Left cardiac atrium (tissue), 4 donors: ENCODE data around the gene DESI2. TPM values are rescaled to one million over a fixed set of nuclear protein-coding genes. Genes with fewer than 3 reads are reported as not detected.
"Not testable (repeated sequence)": the region's sequence is repeated elsewhere in the genome, so short reads cannot be mapped to it uniquely, and the experiment has no call there.

ENCODE experiments used
- ATAC-seq, 2 donors: fragments of 200-7000 bp; cut with Tn5 transposase; one replicate each; pipeline ENCODE4 v1.9.1; 2020; ENCODE audit warnings: mild to moderate bottlenecking in 2 of 2, moderate library complexity in 2 of 2
- DNase-seq: peaks from one replicate; pipeline ENCODE4 v3.0.0-alpha.2; 2020
- intact Hi-C, 2 donors: fragments of 100-400 bp; cut with DNase I; formaldehyde crosslinking; loops; one replicate each; pipeline versions ENCODE4 v1.14.1 to v1.15.1; 2022 to 2023
- total RNA-seq, 2 donors: library from RNA; stranded (reverse); fragmentation: NEBNext Ultra II Directional; extraction: Animal tissue kit (Norgen Biotek cat#: 25700); gene quantifications; one replicate each; pipeline ENCODE4 v1.2.1, GENCODE V29; 2021
- donor health status: DM: no; HTN: yes; CAD: no.
- donor health status: DM: no; HTN: yes; CAD: no; lungs with severe emphysema.
- donor health status: DM: yes; HTN: yes; CAD: no.
- donor health status: Dilated cardiomyopathy.

Gene DESI2
- total RNA-seq, 2 donors from 2014 or later = 20.0 to 22.2 TPM

DNA sequence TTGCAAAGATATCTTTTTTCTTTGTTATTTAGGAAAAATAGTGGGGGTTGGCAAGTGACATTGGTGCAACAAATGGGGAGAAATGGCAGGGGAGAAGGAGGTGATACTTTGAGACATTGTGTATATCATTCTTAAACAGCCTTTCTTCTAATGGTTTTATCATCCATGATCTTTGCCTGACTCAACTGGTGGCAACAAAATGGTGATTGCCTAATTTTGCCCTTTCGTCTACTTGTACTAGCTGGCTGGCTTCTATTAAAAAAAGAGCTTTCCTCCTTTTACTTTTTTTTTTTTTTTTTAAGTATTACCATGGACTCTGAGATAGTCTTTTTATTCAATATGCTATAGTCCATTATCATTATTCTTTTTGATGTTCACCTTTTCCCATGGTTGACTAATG lies 27.7 kb downstream of the DESI2 start:
- intact Hi-C loops = no loop called here
- DNase-seq (no peak), ATAC-seq (no peak)

DNA sequence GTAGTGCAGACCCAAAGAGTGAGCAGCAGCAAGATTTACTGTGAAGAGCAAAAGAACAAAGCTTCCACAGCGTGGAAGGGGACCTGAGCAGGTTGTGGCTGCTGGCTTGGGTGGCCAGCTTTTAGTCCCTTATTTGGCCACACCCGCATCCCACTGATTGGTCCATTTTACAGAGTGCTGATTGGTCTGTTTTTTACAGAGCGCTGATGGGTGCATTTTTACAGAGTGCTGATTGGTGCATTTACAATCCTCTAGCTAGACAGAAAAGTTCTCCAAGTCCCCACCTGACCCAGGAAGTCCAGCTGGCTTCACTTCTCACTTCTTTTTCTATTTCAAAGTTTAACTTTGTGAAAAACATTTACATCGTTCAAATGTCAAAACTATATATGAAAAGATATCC lies 29.2 kb downstream of the DESI2 start:
- ATAC-seq, DNase-seq, intact Hi-C loops: not testable (repeated sequence)

GRCh38 chr1:244695937-244696336 lies 43.0 kb downstream of the DESI2 start:
- no peak for ATAC-seq
- intact Hi-C loops = no loop called here
- DNase-seq = no peak

- ATAC-seq (no peak), DNase-seq (no peak)
- intact Hi-C loops = no loop called here
Observed at GRCh38 chr1:244699741-244700140, 46.8 kb downstream of the DESI2 start.

DNA sequence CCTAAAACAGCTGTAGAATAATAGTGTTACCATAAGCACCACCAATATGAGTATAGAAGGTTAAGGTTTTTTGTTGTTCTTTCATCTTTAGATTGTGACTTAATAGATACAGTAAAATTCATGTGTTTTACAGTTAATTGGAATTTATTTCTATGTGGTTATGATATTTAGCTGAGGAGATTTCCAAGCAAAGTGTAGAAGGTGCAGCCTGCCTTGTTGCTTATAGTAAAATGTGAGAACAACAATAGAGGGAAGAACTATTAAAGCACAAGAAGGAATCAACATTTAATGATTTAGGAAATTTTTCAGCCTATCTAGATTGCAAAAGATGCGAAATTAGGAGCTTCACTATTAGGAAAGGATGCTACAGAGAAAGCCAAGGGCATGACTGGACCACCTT lies 47.9 kb downstream of the DESI2 start:
- DNase-seq (no peak), ATAC-seq (no peak)
- intact Hi-C loops = no loop called here

DNA sequence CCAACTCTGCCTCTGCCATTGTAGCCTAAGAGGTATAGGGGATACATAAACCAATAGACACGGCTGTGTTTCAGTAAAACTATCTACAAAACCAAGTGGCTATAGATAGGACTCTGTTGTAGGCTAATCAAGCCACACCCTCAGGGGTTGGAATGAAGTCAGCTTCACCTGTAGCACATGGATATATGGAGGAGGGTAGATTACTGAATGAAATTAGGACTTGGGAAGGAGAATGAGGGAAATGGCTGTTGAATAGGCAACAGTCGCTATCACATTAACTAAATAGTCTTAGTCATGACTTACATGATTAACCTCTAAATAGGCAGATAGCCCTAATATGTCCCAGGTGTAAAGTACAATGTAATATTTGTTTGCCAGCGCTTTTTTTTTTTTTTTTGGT lies 49.7 kb downstream of the DESI2 start:
- DNase-seq = no peak
- intact Hi-C loops = no loop called here
- no peak for ATAC-seq

GRCh38 chr1:244704107-244704506 lies 51.2 kb downstream of the DESI2 start:
- intact Hi-C loops = no loop called here
- no peak for DNase-seq
- no peak for ATAC-seq

- ATAC-seq (peak; percentile 48 to 61), DNase-seq (no peak)
- intact Hi-C loops = no loop called here
Observed at GRCh38 chr1:244705261-244706234, 52.6 kb downstream of the DESI2 start.

GRCh38 chr1:244709076-244709475 lies 56.1 kb downstream of the DESI2 start:
- DNase-seq (no peak), ATAC-seq (no peak)
- intact Hi-C loops = no loop called here

DNA sequence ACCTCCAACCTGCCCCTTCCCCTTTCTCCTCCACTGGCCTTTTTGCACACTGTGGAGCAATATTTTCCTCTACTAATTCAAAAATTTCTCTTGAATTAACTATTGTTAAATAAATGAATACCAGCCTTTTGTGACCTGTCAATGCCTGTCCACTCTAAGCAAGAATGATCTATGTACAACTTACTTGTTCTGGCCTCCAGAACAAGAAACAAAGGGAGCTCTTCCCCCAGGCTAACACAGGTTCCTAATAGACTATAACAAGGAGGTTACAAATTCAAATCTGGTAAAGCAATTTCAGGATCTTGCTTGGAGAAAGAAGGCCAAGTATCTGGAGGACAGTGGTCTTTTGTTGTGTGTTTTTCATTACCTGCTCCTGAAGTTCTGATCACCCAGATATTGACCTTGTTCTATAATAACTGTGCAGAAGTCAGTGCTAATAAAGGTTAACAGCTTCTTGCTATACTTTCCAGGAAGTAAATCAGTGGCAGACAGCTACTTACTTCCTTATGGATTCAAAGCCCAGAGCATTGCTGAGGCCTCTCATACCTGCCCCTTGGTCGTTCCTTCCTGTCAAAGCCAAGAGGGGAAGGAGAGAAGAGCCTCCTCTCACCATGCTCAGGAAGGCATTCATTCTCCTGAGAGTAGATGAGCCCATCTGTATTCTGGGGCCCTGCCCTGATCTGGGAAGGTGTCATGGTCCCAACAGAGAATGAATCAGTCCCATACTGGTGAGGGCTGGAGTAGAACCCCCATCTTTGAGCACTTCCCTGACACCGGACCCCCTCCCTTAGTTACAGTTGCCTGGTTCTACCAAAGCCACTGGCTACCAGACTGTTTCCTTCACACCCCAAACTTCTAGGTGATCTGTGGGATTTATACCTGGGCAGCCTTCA lies 56.8 kb downstream of the DESI2 start:
- intact Hi-C loops = no loop called here
- DNase-seq = no peak
- no peak for ATAC-seq

DNA sequence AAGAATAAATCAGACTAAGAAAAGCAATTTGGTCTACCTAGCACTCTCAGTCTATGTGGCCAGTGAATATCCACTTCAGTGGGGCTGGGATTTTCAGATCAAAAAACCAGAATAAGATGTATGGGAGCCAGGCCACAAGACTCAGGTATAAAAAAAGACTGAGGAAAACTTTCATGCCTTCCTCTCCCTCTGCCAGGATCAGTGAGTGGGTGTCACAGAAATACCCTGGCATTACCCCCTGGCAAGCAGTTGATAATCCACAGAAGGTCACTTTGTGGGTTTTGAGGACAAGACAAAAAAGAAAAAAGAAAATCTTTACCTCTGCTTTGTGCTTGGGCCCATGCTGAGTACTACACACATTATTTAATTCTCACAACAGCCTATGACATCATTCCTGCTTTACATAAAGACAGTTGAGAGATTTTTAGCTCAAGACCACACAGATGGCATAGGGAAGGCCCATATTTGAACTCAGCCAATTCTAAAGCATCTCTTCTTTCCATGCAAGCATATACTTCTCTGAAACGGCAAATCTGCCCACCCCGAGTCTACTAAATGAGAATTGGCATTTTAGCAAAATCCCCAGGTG lies 57.6 kb downstream of the DESI2 start:
- no peak for DNase-seq
- intact Hi-C loops = no loop called here
- peak; percentile 48 to 50 for ATAC-seq

DNA sequence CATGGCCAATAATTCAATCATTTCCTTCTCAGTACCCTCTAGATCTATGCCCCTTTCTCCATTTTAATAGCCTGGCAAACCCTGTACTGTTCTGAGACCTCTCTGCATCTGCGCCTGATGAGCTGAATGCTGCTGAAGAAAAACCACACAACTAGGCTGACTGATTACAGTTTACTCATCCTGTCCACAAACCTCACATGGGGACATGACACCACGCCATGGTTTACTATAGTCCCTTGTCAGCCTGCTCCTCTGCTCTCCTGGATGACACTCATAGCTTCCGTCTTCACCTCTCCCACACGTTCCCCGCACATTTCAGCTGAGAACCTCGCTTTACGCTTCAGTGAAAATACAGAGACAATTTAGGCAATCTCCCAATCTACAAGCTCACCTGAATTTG lies 59.7 kb downstream of the DESI2 start:
- intact Hi-C loops = no loop called here
- ATAC-seq (no peak), DNase-seq (no peak)

DNA sequence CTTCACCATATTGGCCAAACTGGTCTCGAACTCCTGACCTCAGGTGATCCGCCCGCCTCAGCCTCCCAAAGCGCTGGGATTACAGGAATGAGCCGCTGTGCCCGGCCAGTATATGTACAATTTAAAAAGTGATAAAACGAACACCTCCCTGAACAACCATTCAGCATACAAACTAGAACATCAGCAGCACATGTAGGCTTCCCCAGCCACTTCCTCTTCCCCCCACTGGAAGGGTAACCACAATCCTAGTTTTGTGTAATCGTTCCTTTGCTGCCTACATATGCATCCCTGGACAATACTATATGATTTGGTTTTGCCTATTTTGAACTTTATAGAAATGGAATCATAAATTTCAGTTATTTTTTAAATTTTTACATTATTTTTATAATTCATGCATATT lies 60.4 kb downstream of the DESI2 start:
- no peak for ATAC-seq
- intact Hi-C loops = no loop called here
- no peak for DNase-seq

DNA sequence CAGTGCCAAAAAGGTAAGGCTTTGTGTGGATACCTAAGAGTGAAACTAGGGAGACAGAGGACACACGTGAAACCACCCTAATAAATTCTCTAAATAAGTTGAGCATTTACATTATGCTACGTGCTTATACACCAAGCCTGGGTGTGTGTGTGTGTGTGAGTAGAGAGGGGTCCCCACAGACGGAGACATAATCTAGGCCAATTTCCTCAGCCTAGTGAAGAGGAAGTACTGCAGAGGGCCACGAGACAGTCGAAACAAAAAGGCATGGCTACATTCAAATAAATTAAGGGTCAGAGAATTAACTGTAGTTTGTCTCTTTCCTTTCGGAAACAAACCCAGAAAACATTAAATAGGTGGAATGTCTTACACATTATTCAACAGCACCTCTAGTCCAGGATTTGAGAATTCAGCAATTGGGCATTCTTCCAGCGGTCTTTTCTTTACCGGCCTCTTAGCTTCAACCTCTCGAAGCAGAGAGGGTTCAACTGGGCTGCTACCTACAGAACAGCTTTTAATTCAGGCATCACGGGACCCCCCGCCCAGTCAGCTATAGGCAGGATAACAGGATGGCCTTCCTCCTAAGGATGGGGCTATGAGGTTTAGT lies 75.0 kb downstream of the DESI2 start:
- no peak for ATAC-seq
- intact Hi-C loops = no loop called here
- no peak for DNase-seq

GRCh38 chr1:244730153-244730933 lies 77.4 kb downstream of the DESI2 start:
- ATAC-seq (peak; percentile 78 to 83), DNase-seq (peak; percentile 53)
- intact Hi-C loops = no loop called here

DNA sequence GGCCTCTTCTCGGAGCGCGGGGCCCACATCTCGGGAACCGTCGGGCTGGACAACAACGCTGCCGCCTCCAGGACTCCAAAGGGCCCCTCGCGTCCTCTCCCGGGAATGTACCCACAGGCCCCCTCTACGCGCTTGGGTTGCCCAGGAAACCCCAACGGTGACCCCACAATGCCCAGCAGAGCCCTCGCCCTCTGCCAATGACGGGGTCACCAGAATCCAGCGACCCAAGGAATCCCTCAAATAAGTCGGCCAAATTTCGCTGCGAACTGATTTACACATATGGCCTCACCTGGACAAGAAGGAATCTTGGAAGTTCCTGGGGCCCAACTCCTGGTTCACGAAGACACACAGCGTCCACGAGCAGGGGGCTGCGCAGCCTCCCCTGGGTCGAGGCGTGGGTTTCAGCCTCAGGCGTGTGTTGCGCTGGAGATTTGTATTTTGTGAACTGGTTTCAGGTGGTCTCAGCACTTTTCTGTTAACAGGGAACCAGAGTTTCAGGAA lies 78.1 kb downstream of the DESI2 start:
- intact Hi-C loops = no loop called here
- no peak for DNase-seq
- ATAC-seq = no peak

GRCh38 chr1:244731651-244732050 lies 78.7 kb downstream of the DESI2 start:
- ATAC-seq = no peak
- intact Hi-C loops = no loop called here
- no peak for DNase-seq

DNA sequence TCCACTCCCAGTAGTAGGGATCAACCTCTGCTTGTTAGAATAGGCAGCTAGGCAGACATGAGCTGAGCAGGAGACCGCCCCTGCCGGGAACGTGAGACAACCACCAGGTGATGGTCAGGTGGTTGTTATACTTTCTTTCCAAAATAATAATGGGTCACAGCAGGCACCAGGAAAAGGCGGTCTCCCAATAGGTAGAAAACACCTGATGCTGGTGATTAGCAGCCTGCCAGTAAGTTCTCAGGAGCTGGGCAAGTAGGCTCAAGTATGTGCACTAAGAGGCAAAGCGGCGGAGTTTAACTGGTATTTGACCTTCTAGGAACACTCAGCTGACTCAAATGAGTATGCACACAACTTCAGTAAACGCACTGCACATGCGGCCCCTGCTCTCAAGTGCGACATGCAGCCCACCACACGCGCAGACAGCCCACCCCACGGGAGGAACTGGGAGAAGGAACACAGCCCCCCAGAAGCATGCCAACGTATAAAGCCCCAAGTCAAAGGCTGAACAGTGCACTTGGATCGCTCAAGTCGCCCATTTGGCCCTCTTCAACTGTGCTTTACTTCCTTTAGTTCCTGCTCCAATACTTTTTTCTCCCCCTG lies 80.0 kb downstream of the DESI2 start:
- intact Hi-C loops = no loop called here
- DNase-seq (no peak), ATAC-seq (no peak)
